Trophoblast cell (in vitro differentiated cells and primary cell): ENCODE data around the gene MGAT4C.

Experiments
- DNase-seq, 2 donors: peaks; one replicate each; pipeline ENCODE4 v3.0.0-alpha.2; 2016
- H2AFZ ChIP-seq: 2 replicates; pipeline ENCODE4 v1.6.1; 2013; ENCODE audit warnings: low read length, moderate library complexity, mild to moderate bottlenecking; ENCODE audit not compliant: insufficient read depth, poor library complexity
- H2AK5ac ChIP-seq: 2 replicates; pipeline ENCODE4 v1.6.1; 2013; ENCODE audit warnings: mild to moderate bottlenecking, low read length
- H2BK120ac ChIP-seq: 2 replicates; pipeline ENCODE4 v1.6.1; 2013; ENCODE audit warnings: low read length, mild to moderate bottlenecking, moderate library complexity; ENCODE audit not compliant: insufficient read depth, poor library complexity
- H2BK12ac ChIP-seq: 2 replicates; pipeline ENCODE4 v1.6.1; 2013; ENCODE audit warnings: mild to moderate bottlenecking, low read length, moderate library complexity
- H2BK5ac ChIP-seq: 2 replicates; pipeline ENCODE4 v1.6.1; 2013; ENCODE audit warnings: low read length, low read depth, moderate library complexity, mild to moderate bottlenecking; ENCODE audit not compliant: poor library complexity
- H3K14ac ChIP-seq: 2 replicates; pipeline ENCODE4 v1.6.1; 2013; ENCODE audit warnings: mild to moderate bottlenecking, low read length
- H3K18ac ChIP-seq: 2 replicates; pipeline ENCODE4 v1.6.1; 2013; ENCODE audit warnings: mild to moderate bottlenecking, low read length
- H3K23ac ChIP-seq: 2 replicates; pipeline ENCODE4 v1.6.1; 2013; ENCODE audit warnings: low read length
- H3K27ac ChIP-seq: 2 replicates; pipeline ENCODE4 v1.5.1; 2013; ENCODE audit warnings: low read depth, mild to moderate bottlenecking, inconsistent platforms, low read length, moderate library complexity
- H3K27me3 ChIP-seq: 2 replicates; pipeline ENCODE4 v1.6.1; 2013; ENCODE audit warnings: inconsistent platforms, mild to moderate bottlenecking, low read length, moderate library complexity; ENCODE audit not compliant: insufficient read depth
- H3K36me3 ChIP-seq, 2 experiments: 1 replicate in 1 of 2; 2 replicates in 1 of 2; pipeline ENCODE4 v1.6.1; 2013; ENCODE audit warnings: low read length in 2 of 2, mild to moderate bottlenecking in 2 of 2, moderate library complexity in 1 of 2; ENCODE audit not compliant: insufficient read depth in 2 of 2, control insufficient read depth in 1 of 2
- H3K4ac ChIP-seq: 2 replicates; pipeline ENCODE4 v1.6.1; 2013; ENCODE audit warnings: low read depth, mild to moderate bottlenecking, low read length, moderate library complexity
- H3K4me1 ChIP-seq, 2 experiments: 1 replicate in 1 of 2; 2 replicates in 1 of 2; pipeline ENCODE4 v1.6.1; 2013; ENCODE audit warnings: low read length in 2 of 2, mild to moderate bottlenecking in 2 of 2, moderate library complexity in 1 of 2; ENCODE audit not compliant: insufficient read depth in 2 of 2, control insufficient read depth in 1 of 2
- H3K4me2 ChIP-seq: 2 replicates; pipeline ENCODE4 v1.6.1; 2013; ENCODE audit warnings: inconsistent platforms, mild to moderate bottlenecking, low read length, moderate library complexity
- H3K4me3 ChIP-seq: 2 replicates; pipeline ENCODE4 v1.5.1; 2013; ENCODE audit warnings: mild to moderate bottlenecking, low read depth, low read length, inconsistent platforms
- H3K79me1 ChIP-seq: one replicate; pipeline ENCODE4 v1.6.1; 2013; ENCODE audit warnings: low read length
- H3K79me2 ChIP-seq: 2 replicates; pipeline ENCODE4 v1.6.1; 2013; ENCODE audit warnings: low read length, mild to moderate bottlenecking; ENCODE audit not compliant: control insufficient read depth, insufficient read depth, poor library complexity
- H3K9ac ChIP-seq: 2 replicates; pipeline ENCODE4 v1.6.1; 2013; ENCODE audit warnings: mild to moderate bottlenecking, low read length
- H3K9me3 ChIP-seq: 2 replicates; pipeline ENCODE4 v1.6.1; 2013; ENCODE audit warnings: low read depth, mild to moderate bottlenecking, control low read depth, inconsistent platforms, low read length; ENCODE audit not compliant: insufficient read depth
- H4K12ac ChIP-seq: 2 replicates; pipeline ENCODE4 v1.6.1; 2013; ENCODE audit warnings: low read depth, mild to moderate bottlenecking, low read length, moderate library complexity
- H4K8ac ChIP-seq: 2 replicates; pipeline ENCODE4 v1.6.1; 2013; ENCODE audit warnings: low read depth, mild to moderate bottlenecking, low read length, moderate library complexity
- H4K91ac ChIP-seq: one replicate; pipeline ENCODE4 v1.6.1; 2013; ENCODE audit warnings: low read depth, mild to moderate bottlenecking, low read length, moderate library complexity
- WGBS: extraction: QIAGEN DNeasy Blood & Tissue Kit; methylation state at CpG from one replicate; pipeline ENCODE4 v1.1.7; 2013; ENCODE audit warnings: missing lambda C conversion rate; ENCODE audit not compliant: insufficient read length, insufficient coverage; ENCODE audit errors: extremely low coverage; 5-methylcytosine and 5-hydroxymethylcytosine counted together

The MGAT4C gene

DNA sequence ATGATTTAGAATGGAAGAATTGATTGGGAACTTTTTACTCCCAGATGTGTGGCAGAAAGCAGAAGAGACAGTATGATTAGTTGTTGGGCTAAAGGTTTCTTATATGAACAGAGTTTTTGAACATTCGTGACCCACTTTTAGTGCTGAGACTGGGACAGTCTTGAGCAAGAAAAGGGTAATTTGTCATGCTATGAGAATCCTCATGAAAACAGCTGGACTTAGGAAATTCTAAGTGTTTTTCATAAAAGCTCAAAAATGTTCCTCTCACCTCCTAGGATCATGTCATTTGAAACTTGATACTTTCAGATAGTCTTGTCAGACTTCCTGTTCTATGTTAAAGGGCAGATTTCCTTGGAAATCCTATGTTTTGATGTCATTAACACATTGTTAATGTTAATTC is 86.1 kb downstream of the MGAT4C start:
- H3K4me3 ChIP-seq = no peak overlapping the region
- H3K9me3 ChIP-seq = no peaks in the 10 kb centered on the region
- no peak overlapping the region for H3K23ac ChIP-seq
- no peak overlapping the region for H2AFZ ChIP-seq
- H3K4me2 ChIP-seq = no peak overlapping the region
- H3K27ac ChIP-seq = no peak overlapping the region
- H3K14ac ChIP-seq = no peak overlapping the region
- H2BK5ac ChIP-seq = no peak overlapping the region
- no peak overlapping the region for H4K8ac ChIP-seq
- no peaks in the 10 kb centered on the region for H3K79me2 ChIP-seq
- H3K4ac ChIP-seq = no peak overlapping the region
- no peak overlapping the region for H2BK120ac ChIP-seq
- no peaks in the 10 kb centered on the region for H3K27me3 ChIP-seq
- no peaks in the 10 kb centered on the region for H3K4me1 ChIP-seq
- no peaks in the 10 kb centered on the region for H3K79me1 ChIP-seq
- no peak overlapping the region for H2BK12ac ChIP-seq
- WGBS = no CpG with 5 or more reads among the region's 1 CpG
- H2AK5ac ChIP-seq = no peak overlapping the region
- no peaks in the 10 kb centered on the region for H3K36me3 ChIP-seq
- H3K18ac ChIP-seq = no peak overlapping the region
- H3K9ac ChIP-seq = no peak overlapping the region
- no peak for DNase-seq
- H4K91ac ChIP-seq = no peak overlapping the region
- no peak overlapping the region for H4K12ac ChIP-seq

DNA sequence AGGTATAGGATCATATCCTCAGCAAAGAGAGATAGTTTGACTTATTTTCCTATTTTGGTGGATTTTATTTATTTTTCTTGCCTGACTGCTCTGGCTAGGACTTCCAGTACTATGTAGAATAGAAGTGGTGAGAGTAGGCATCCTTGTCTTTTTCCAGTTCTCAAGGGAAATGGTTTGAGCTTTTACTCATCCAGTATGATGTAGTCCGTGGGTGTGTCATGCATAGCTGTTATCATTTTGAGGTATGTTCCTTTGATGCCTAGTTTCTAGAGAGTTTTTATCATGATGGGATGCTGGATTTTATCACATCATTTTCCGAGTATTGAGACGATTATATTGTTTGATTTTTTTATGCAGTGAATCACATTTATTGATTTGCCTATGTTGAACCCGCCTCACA is 97.2 kb downstream of the MGAT4C start:
- Histone ChIP-seq H3K14ac (no peak overlapping the region), H3K18ac (no peak overlapping the region), H3K9me3 (no peaks in the 10 kb centered on the region), H3K4me2 (no peak overlapping the region), H4K91ac (no peak overlapping the region), H3K79me1 (no peaks in the 10 kb centered on the region), H3K23ac (no peak overlapping the region), H3K27ac (no peak overlapping the region), H2BK12ac (no peak overlapping the region), H3K9ac (no peak overlapping the region), H2AK5ac (no peak overlapping the region), H2BK120ac (no peak overlapping the region), H4K12ac (no peak overlapping the region), H2AFZ (no peak overlapping the region), H3K79me2 (no peaks in the 10 kb centered on the region), H3K4me3 (no peak overlapping the region), H3K4ac (no peak overlapping the region), H2BK5ac (no peak overlapping the region), H3K4me1 (peaks cover 0 to 2% of the 10 kb centered on the region in 2 experiments), H3K27me3 (no peaks in the 10 kb centered on the region), H4K8ac (no peak overlapping the region), H3K36me3 (no peaks in the 10 kb centered on the region)
- DNase-seq = no peak
- no CpG with 5 or more reads among the region's 4 CpGs for WGBS

DNA sequence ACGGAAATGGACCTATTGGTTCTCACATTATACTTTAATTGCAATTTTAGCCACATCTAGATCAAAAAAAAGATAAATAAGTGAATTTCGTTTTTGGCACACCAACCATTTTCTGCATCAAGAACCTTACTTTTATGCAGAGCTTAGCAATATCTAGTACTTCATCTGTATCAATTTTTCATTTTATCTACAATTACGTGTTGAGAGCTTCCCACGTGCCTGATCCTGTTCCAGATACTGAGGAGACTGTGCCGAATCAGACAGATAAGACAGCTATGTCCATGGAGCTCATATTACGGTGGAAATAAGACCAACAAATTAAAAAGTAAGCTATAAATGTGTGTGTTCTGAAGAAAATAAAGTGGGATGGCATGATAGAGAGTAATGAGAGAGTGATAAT is 101.6 kb downstream of the MGAT4C start:
- no peaks in the 10 kb centered on the region for H3K27me3 ChIP-seq
- H4K91ac ChIP-seq = no peak overlapping the region
- no peak overlapping the region for H3K23ac ChIP-seq
- H3K4me2 ChIP-seq = no peak overlapping the region
- no peak for DNase-seq
- no peaks in the 10 kb centered on the region for H3K79me1 ChIP-seq
- H3K4ac ChIP-seq = no peak overlapping the region
- no peaks in the 10 kb centered on the region for H3K9me3 ChIP-seq
- no peak overlapping the region for H2BK5ac ChIP-seq
- no peak overlapping the region for H2AFZ ChIP-seq
- no peak overlapping the region for H3K14ac ChIP-seq
- no peak overlapping the region for H2AK5ac ChIP-seq
- no peaks in the 10 kb centered on the region for H3K79me2 ChIP-seq
- H3K4me1 ChIP-seq = peaks cover 3 to 4% of the 10 kb centered on the region in 2 experiments
- no peak overlapping the region for H3K9ac ChIP-seq
- H4K12ac ChIP-seq = no peak overlapping the region
- no peak overlapping the region for H3K4me3 ChIP-seq
- WGBS = no CpG with 5 or more reads among the region's 6 CpGs
- H4K8ac ChIP-seq = no peak overlapping the region
- no peak overlapping the region for H3K18ac ChIP-seq
- H3K27ac ChIP-seq = no peak overlapping the region
- H2BK12ac ChIP-seq = no peak overlapping the region
- no peak overlapping the region for H2BK120ac ChIP-seq
- no peaks in the 10 kb centered on the region for H3K36me3 ChIP-seq

DNA sequence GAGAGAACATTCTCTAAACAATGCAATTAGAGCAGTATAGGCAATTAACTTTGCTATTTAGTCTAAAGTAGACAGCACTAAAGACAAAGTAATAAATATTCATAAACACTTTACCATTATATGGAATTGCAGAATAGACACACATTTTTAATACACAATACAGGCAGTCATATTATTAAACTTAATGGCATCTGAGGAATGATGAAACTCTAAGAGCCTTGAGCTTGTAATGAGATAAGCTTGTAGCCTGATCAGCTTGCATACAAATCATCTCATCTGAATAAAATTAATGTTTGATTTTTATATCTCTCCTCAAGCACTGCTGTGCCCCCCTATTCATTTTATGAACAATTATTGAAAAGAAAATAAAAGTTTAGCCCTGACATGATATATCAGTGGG is 107.6 kb downstream of the MGAT4C start:
- H2BK5ac ChIP-seq = no peak overlapping the region
- H3K79me1 ChIP-seq = no peaks in the 10 kb centered on the region
- H4K91ac ChIP-seq = no peak overlapping the region
- no peak overlapping the region for H3K4me3 ChIP-seq
- no peaks in the 10 kb centered on the region for H3K79me2 ChIP-seq
- no peak overlapping the region for H3K27ac ChIP-seq
- H2BK120ac ChIP-seq = no peak overlapping the region
- H3K23ac ChIP-seq = no peak overlapping the region
- no peak overlapping the region for H2AFZ ChIP-seq
- H3K4me2 ChIP-seq = no peak overlapping the region
- no peak overlapping the region for H3K4ac ChIP-seq
- H3K36me3 ChIP-seq = no peaks in the 10 kb centered on the region
- H3K9me3 ChIP-seq = no peaks in the 10 kb centered on the region
- peaks cover 3% of the 10 kb centered on the region in 2 experiments for H3K4me1 ChIP-seq
- no peaks in the 10 kb centered on the region for H3K27me3 ChIP-seq
- H4K12ac ChIP-seq = no peak overlapping the region
- no peak overlapping the region for H2BK12ac ChIP-seq
- DNase-seq = no peak
- no peak overlapping the region for H2AK5ac ChIP-seq
- H3K9ac ChIP-seq = no peak overlapping the region
- no peak overlapping the region for H4K8ac ChIP-seq
- H3K14ac ChIP-seq = no peak overlapping the region
- H3K18ac ChIP-seq = no peak overlapping the region
